HG02759 (cell line): Measurements from ENCODE around the gene PNKD.

Source experiments
- ATAC-seq: cut with Tn5 transposase; IDR thresholded peaks from one replicate; pipeline ENCODE4 v1.9.1; 2021; ENCODE audit warnings: mild to moderate bottlenecking, moderate library complexity; ENCODE audit not compliant: unreplicated experiment

PNKD gene

DNA sequence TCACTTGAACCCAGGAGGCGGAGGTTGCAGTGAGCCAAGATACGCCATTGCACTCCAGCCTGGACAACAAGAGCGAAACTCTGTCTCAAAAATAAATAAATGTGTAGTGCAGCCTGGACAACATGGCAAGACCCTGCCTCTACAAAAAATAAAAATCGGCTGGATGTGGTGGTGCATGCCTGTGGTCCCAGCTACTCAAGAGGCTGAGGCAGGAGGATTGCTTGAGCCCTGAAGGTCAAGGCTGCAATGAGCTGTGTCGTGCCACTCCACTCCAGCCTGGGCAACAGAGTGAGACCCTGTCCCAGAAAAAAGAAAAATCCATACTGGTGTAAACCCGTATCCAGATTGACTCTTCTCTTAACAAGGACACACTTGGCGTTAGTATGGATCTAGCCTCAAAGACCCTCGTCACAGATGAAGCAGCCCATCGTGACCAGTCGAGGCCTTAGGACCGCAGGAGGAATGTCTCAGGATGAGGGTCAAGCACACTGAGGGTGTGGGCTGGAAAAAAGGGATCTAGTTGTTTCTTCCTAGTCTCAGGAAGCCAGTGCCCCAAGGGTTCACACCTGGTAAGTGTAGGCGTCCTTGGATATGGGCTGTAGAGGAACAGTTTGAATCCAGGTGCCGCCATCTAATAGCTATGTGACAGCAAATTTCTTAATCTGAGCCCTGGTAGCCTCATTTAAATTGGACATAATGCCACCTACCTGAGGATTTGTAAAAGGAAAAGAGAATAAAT, 13.5 kb upstream of the PNKD start:
- ATAC-seq, result peak; percentile 2

DNA sequence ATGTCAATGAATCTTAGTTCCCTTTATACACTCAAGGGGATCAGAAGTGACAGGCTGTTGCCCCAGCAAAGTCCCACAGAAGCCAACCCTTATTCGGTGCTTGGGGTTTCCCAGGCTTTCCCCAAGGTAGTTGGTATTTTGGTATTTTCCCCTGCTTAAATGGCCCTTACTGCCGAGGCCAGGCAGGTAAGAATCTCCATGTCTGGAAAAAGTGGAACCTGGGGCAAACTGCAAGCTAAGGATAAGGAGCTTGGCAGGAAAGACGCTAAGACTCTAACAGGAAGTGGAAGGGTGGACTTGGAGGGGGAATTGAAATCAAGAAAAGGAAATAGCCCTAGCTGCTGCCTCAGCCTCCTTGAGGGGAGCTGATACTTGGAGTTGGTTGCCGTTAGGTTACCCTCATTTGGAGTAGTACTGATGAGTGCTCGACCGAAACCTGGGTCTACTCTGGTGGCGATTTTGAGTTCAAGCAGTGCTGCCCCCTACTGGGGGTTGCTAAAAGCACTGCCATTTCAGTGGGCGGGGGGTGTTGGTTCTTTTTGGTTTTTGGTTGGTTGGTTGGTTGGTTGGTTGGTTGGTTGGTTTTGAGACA, 12.8 kb upstream of the PNKD start:
- ATAC-seq, result peak; percentile 78

DNA sequence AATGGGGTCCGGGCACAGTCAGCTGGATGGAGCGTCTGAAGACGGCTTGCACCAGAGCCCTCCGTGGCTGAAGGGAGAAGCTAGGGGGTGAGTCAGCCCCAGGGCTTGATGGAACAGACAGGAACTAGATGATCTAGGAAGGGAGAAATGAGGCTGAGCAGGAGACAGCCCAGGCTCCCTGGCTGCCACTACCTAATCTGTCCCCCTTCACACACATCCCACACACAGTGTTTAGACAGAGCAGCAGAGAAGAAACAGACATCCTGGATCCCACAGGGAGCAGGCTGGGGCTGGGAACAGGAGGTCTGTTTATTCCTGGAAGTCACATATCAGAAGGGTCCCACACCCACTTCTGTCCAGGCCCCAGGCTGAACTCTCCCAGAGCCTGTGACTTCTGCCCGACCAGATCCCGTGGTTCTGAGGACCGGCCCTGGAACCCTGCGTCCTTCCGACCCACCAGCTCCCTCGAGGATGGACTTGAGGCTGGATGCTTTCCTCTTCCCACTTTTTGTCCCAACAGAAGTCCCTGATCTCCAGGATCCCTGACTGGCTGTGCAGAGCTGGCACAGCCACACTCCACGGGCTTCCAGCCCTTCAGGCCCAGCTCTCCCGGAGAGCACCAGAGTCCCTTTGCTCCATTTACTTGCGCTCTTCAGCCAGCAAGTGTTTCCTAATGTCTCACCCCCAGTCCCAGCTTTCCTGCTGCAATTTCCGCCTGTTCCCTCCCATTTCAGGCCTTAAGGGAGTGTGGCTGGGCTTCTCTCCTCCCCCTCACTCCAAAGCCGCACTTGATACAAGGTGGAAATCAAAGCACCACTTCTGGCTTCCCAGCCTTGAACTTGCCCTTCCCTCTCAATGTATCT, 11.0 kb upstream of the PNKD start:
- no peak for ATAC-seq

DNA sequence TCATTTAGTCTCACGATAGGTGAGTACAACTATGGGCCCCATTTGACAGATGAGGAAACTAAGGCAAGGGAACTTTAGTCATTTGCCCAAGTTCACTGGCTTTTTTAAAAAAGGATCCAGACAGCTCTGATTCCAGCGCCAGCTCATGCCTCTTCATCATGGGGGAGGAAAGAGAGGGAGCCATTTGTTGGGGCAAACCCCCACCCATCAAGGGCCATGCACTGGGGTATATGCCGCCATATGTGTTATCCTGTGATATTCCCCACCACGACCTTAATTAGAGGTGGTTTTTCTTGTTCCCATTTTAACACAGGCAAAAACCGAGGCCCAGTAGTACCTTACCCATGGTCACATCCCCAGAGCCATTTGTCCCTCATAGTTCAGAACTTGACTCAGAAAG, 10.2 kb upstream of the PNKD start:
- ATAC-seq, result no peak

DNA sequence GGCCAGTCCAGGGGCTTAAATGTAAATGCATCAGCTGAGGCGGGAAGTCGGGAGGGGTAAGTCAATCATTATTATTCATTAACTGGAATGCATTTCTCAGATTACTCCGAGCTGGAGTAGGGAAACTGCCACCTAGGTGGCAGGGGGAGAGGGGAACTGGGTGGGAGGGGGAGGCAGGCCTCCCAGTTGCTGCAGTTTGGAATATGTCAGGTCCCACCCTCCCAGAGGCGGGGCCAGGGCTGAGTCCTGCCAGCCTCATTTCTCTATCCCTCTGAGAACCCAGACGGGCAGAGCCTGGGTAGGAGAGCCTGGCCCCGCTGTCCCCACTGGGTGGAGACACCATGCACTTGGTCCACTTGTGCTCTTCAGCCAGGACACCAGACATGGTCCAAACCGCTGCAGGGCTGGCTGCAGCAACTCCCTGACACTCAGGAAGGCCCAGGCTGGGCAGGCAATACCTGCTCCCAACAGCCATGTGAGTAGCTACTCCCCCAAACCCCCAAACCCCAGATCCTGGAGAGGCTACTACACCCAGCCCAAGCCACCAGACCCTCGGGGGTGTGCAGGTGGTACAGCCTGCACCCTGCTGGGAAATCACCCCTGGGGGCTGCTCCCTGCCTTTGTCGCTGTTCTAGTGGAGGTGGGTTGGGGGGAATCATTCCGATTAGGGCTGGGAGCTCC, 9.4 kb upstream of the PNKD start, which contains the start of gene GPBAR1:
GPBAR1 (plus strand) TSS at position 274 of the 681 bp plus-strand sequence. CDS start 1,710 bp downstream, outside the sequence.
- ATAC-seq, result no peak

DNA sequence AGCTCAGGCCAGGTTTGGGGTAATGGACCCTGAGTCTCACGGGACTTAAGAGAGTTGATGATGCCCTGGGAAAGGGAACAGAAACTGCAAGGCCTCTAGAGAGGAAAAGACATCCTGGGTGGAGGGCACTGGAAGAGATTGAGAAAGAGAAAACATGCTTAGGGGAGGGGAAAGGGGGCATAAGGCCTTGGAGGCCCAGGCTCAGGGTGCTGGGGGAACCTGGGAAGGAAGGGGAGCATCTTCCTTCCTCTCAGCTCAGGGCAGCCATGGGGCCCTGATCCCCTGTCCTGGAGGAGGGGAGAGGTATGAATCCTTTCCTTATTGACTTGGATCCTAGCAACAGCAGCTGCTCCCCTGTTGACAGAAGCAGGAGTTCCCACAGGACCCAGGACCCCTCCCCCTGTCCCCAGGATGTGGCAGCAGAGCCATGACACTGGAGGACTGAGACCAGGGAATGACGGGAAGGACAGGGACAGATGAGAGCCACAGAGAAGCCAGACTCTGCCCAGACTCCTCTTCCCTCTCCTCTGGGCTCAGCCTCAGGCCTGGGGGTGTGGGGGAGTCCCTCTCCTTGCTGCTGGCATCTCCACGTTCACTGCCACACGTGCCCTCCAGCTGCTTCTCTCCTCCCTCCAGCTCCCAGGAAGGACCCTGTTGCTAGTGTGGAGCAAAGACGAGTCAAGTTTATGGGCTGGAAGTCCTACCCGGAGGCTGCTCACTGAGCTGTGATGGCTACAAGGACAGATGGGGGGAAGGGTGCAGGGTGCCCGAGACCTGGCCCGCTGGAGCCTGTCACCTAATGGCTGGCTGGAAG, 8.7 kb upstream of the PNKD start:
- ATAC-seq, result no peak

DNA sequence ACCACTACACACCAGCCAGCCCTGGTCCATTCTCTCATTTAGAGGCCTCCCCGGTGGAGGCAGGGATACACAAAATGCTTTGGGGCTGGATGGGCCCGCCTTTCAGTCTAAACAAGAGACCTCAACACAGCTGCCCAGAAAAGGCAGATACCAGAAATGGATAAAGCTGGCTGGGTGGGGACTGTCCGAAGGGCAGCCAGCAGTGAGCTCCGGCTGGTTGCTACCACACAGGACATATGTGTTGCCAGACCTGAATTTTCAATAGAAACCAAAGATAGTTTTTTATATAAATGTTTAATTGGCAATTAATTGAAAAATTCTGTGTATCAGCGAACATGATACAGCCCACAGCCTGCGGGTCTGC, 8.1 kb upstream of the PNKD start:
- ATAC-seq, result no peak

DNA sequence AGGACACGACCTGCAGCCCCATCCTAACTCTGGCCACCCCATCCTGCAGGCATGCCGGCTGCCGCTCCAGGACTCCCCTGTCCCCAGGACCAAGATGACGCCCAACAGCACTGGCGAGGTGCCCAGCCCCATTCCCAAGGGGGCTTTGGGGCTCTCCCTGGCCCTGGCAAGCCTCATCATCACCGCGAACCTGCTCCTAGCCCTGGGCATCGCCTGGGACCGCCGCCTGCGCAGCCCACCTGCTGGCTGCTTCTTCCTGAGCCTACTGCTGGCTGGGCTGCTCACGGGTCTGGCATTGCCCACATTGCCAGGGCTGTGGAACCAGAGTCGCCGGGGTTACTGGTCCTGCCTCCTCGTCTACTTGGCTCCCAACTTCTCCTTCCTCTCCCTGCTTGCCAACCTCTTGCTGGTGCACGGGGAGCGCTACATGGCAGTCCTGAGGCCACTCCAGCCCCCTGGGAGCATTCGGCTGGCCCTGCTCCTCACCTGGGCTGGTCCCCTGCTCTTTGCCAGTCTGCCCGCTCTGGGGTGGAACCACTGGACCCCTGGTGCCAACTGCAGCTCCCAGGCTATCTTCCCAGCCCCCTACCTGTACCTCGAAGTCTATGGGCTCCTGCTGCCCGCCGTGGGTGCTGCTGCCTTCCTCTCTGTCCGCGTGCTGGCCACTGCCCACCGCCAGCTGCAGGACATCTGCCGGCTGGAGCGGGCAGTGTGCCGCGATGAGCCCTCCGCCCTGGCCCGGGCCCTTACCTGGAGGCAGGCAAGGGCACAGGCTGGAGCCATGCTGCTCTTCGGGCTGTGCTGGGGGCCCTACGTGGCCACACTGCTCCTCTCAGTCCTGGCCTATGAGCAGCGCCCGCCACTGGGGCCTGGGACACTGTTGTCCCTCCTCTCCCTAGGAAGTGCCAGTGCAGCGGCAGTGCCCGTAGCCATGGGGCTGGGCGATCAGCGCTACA, 7.4 kb upstream of the PNKD start:
- ATAC-seq, result no peak

DNA sequence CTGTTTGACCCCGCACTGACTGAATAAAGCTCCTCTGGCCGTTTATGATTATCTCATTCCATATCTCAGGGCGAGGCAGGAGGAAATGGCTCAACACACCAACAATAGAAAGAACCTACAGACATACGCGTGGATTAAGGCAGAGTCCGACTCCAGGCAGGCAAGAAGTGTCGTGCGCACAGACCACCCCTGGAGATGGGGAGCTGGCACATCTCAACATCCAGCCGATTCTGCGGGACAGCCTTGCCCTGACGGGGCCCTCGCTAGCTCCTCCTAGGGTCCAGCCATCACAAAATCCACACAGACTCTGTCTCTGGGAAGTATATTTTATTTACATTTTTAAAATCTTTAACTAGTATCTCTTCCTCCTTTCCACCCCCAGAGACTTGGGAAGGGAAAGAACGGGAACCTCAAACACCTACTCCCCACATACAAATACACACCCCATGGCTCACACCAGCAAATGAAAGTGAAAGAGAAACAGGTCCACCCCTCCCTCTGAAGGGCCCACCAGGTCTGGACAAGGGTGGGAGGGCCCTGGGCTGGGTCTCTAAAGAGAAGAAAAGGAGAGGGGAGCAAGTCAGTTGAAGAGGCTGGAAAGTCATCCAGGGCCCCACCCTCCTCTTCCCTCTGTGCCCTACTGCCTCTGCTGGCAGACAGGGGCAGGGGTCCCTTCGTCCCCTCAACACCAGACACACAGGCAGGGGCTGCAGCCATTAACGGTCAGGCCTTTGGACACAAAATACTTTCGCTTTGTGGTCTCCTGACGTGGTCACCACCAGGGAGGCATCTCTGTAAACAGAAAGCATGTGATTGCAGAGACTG, 6.3 kb upstream of the PNKD start:
- no peak for ATAC-seq

DNA sequence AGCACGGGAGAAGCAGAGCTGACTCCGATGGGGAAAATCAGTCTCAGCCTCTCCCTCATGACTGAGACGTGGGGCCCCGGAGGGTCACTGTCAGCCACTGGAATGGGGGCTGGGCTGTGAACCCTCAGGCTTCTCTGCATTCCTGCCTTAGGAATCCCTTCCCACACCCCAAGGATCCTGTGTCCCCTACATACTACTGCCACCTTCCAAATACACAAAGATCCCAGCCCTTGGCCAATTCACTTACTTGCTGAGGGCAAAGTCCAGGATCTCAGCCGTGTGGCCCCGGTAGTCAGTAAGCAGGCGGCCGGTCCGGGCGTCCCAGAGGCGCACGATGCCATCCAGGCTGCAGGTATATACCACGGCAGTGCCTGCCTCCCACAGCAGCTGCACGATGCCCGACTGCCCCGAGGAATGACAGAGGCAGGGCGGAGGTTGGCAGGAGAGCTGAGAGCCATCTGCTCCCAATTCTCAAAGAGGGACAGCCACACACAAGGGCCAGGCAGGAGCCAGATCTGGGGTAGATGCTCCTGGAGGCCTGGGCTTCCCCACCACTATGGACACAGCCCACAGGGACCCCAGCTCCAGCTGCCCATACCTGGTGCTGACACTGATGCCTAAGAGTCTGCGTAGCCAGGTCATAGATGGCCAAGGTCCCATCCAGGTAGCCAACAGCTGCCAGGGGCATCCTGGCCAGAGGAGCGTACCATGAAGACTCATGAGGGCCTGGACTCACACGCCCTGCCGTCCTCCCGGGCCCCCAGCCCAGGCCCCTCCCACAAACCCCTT, 5.4 kb upstream of the PNKD start:
- no peak for ATAC-seq

DNA sequence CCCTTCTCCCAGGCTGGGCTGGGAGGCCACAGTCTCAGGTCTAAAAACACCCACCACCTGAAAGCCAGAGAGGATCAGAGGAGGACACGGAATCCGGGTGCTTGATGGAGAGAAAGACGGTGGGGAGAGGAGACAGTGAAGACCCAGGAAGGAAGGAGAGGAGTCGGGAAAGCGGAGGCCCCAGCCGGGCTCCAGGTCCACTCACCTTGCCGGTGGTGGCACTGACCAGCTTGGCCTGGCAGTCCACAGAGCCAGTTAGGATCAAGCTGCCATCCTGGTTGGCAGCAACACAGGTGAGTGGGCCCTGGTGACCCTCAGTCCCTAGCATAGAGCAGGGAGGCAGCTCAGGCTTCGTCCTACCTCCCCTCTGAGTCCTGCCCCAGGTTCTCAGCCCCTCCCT, 4.7 kb upstream of the PNKD start:
- no peak for ATAC-seq

DNA sequence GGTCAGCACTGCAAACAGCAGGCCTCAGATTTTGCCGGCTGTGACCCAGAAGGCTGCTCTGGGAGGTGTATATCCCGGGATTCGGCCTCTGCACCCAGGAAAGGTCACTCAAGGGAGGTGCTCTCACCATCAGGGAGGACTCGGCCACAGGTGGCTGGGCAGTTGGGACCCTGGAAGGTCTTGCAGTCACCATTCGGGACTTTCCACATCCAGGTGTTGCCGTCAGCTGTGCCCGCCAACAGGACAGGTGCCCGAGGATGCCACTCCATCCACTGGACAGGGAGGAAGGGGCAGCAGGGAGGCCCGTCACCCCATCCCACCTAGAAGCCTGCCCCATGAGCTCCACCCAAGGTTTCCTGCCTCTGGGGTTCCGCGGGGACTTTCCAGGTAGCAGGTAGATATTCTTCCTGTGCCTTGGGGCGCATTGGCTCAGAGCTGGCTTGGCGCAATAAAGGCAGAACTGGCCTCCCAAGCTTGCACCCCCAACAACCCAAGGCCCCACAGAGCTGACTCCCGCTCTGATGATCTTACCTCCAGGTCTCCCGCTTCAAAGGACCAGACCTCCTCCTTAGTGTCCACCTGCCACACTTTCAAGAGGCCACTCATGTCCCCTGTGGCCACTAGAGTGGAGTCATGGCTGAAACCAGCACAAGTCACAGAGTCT, 3.9 kb upstream of the PNKD start:
- no peak for ATAC-seq

DNA sequence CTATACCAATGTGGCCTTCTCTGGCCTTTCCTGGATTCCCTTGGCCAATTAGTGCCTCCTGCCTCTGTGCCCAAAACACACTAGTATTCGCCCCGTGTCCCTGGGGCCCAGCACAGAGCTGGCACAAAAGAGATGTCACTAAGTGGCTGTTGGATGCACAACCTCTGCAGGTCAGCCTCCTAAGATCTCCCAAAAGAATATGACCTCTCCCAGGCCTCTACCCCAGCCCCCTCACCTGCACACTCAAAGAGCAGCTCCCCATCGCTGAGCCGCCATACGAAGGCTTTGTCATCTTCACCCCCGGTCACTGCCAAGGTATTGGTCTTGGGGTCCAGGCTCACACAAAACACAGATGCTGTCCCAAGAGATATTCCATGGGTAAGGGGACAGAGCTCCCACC, 3.1 kb upstream of the PNKD start:
- ATAC-seq, result no peak

DNA sequence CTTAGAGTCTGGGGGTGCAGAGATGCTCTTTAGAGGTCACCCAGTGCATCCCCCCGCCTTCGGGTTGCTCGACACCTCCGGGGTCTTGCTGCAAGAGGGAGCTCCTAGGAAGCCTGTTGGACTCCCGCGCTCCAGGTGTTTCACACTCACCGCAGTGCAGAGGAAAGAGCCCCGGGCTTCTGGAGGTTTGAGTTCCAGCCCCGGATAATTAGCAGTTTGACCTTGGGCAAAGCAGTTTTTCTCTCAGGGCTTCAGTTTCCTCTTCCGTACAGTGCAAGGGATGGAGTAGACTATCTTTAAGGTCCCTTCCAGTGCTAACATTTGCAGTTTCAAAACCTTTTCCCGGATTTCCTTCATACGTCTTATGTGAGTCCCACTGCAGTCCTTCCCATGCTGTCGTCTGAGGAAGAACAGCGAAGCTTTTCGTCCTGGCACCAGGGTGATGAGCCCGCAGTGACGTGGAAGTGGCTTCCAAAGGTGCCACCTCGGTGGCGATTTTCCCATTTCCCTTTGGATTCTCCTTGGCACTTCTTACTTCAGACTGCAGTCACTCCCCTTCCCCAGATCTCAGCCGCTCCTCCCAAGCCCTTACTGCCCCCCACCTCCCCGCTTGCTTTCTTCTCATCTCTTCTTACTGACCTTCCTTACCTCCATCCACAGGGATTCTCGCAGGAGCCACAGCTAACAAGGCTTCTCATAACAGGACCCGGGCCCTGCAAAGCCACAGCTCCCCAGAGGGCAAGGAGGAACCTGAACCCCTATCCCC, 585 bp downstream of the PNKD start:
- ATAC-seq, result no peak

DNA sequence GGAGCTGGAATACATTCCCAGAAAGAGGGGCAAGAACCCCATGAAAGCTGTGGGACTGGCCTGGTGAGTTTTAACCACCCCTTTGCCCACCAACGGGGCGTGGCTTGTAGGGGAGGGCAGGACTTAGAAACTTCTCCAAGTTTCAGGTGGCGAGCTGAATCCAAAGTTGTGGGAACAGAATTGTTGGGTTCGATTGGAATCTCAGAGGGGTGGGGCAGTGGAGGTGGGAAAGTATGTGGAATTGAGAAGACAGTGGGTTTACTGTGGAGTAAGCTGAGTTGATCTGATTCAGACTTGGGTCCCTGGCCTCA, 1.1 kb downstream of the PNKD start:
- no peak for ATAC-seq

DNA sequence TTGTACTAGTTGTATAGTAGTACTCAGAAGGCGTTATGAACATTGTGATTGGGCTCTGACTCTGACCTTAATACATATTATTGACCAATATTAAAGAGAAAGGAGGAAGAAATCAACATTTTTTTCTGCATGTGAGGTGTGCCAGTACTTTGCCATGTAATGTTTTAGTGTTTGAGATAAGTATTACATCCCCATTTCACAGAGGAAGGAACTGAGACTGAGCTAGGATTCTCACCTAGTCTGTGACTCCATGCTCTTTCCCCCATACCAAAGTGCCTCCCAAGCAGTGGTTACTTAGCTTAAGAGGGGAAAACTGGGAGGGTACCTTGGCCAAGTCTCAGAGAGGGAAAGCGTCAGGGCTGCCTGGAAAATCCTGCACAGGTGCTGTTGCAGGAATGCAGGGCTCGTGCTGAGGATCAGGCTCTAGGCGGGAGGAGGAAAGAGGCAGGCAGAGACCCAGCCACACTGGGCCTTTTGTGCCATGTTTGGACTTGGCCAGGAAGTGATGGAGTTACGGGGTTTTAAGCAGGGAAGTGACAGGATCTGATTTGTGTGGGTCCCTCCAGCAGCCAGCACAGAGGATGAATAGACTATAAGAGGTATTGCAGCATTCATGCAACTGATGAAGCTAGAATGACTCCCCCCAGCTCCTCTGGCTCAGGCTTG, 1.7 kb downstream of the PNKD start:
- ATAC-seq, result no peak
